Parathyroid adenoma (tissue), 2 donors: ENCODE results near the gene GTF2A1.
A peak's percentile ranks its signal among the peaks of the same experiment; 100 is the strongest.

Experiments
- H2AFZ ChIP-seq: fragments of 300-600 bp; sonication (generic); one replicate; pipeline ENCODE4 v1.7.0; 2017; ENCODE audit warnings: antibody characterized with exemption, mild to moderate bottlenecking
- H3K27ac ChIP-seq: fragments of 300-600 bp; sonication (generic); one replicate; pipeline ENCODE4 v1.7.0; 2017
- H3K27me3 ChIP-seq: fragments of 300-600 bp; sonication (generic); one replicate; pipeline ENCODE4 v1.7.0; 2017; ENCODE audit warnings: low read length; ENCODE audit not compliant: control insufficient read depth, insufficient read depth
- H3K36me3 ChIP-seq: fragments of 300-600 bp; sonication (generic); one replicate; pipeline ENCODE4 v1.7.0; 2017; ENCODE audit warnings: low read length; ENCODE audit not compliant: control insufficient read depth, insufficient read depth
- H3K4me1 ChIP-seq: fragments of 300-600 bp; sonication (generic); one replicate; pipeline ENCODE4 v1.7.0; 2017; ENCODE audit warnings: control low read depth
- H3K4me2 ChIP-seq: fragments of 300-600 bp; sonication (generic); one replicate; pipeline ENCODE4 v1.7.0; 2017; ENCODE audit warnings: low read length
- H3K4me3 ChIP-seq: fragments of 300-600 bp; sonication (generic); one replicate; pipeline ENCODE4 v1.7.0; 2017; ENCODE audit warnings: low read depth, low read length
- H3K79me2 ChIP-seq: fragments of 300-600 bp; sonication (generic); one replicate; pipeline ENCODE4 v1.7.0; 2017; ENCODE audit warnings: control low read depth
- H3K9ac ChIP-seq: fragments of 300-600 bp; sonication (generic); one replicate; pipeline ENCODE4 v1.7.0; 2017; ENCODE audit warnings: mild to moderate bottlenecking
- H3K9me3 ChIP-seq: fragments of 300-600 bp; sonication (generic); one replicate; pipeline ENCODE4 v1.7.0; 2017; ENCODE audit warnings: low read length; ENCODE audit not compliant: control insufficient read depth
- TF ChIP-seq, protein P1 (sequence below): fragments of 300-600 bp; sonication (generic); IDR thresholded peaks from one replicate; pipeline ENCODE4 v1.7.0; 2017; ENCODE audit warnings: antibody characterized with exemption, mild to moderate bottlenecking
- donor health status: primary hyperparathyroidism.

Gene GTF2A1

DNA sequence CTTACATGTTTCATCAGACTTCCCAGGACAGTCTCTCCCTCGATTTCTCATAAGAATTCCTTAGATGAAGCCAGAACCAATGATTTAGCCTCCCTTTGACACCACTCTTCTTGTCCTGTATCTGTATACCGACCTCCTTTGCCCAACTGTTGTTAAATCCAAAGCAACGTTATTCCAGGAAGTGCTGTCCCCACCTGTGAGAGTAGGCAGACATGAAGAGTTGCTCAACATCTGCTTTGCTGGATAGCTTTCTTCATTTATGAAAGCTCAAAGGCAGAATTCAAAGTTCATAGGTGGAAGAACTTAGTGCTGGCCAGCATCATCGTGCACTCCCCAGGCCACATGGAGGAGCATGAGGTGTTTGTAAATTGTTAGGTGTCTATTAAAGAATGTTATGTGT lies 55.6 kb downstream of the GTF2A1 start:
- no peak overlapping the region for H3K4me2 ChIP-seq
- TF ChIP-seq, protein P1, sequence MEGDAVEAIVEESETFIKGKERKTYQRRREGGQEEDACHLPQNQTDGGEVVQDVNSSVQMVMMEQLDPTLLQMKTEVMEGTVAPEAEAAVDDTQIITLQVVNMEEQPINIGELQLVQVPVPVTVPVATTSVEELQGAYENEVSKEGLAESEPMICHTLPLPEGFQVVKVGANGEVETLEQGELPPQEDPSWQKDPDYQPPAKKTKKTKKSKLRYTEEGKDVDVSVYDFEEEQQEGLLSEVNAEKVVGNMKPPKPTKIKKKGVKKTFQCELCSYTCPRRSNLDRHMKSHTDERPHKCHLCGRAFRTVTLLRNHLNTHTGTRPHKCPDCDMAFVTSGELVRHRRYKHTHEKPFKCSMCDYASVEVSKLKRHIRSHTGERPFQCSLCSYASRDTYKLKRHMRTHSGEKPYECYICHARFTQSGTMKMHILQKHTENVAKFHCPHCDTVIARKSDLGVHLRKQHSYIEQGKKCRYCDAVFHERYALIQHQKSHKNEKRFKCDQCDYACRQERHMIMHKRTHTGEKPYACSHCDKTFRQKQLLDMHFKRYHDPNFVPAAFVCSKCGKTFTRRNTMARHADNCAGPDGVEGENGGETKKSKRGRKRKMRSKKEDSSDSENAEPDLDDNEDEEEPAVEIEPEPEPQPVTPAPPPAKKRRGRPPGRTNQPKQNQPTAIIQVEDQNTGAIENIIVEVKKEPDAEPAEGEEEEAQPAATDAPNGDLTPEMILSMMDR: no peak
- H3K79me2 ChIP-seq: no peaks in the 10 kb centered on the region
- H3K36me3 ChIP-seq: no peaks in the 10 kb centered on the region
- H3K27ac ChIP-seq: no peak overlapping the region
- no peak overlapping the region for H3K4me3 ChIP-seq
- no peak overlapping the region for H2AFZ ChIP-seq
- H3K4me1 ChIP-seq: peaks cover 4% of the 10 kb centered on the region
- no peaks in the 10 kb centered on the region for H3K9me3 ChIP-seq
- no peaks in the 10 kb centered on the region for H3K27me3 ChIP-seq
- no peak overlapping the region for H3K9ac ChIP-seq

DNA sequence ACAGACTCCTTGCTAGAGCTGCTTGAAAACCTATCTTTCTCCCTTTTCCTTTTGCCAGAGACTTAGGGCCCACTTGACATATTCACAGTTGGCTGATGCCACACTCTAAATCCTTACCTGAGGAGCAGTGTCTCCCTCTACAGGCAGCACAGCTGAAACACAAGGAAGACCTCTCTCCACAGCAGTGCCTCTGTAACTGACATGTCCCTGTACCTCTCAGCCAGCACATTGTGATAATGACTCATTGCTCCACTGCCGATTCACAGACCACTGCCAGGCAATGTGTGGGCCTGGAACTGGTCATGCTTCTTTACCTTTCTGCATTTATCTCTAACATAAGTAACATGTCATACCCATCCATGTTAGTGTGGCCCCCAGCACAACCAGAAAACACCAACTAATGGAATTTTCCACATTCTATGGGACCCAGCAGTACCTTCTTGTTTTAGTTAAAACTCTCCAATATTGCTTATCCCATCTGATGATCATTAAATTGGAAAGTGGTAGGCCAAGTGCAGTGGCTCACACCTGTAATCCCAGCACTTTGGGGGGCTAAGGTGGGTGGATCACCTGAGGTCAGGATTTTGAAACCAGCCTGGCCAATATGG lies 56.5 kb downstream of the GTF2A1 start:
- Histone ChIP-seq H3K27me3 (no peaks in the 10 kb centered on the region), H2AFZ (no peak overlapping the region), H3K4me1 (no peaks in the 10 kb centered on the region), H3K36me3 (no peaks in the 10 kb centered on the region), H3K9ac (no peak overlapping the region), H3K27ac (no peak overlapping the region), H3K79me2 (no peaks in the 10 kb centered on the region), H3K4me2 (no peak overlapping the region), H3K4me3 (no peak overlapping the region), H3K9me3 (no peaks in the 10 kb centered on the region)
- TF ChIP-seq, protein P1: peak; percentile 54

DNA sequence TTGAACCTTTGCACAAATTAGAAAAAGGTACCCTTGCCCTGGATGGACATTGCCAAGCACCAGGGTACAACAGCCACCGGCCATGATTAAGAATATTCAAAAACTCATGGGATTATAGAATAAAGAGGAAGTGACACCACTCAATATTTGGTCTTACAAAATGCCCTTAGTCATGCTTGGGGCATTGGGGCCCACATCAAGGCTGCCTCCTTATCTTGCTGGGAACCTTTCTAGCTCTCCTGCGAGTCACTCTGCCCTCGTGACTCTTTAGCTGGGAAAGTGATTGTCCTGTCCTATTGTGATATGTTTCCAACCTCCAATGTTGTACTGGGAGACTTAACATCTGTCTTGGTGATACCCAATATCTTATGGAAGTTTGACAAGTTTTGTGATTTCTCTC lies 57.8 kb downstream of the GTF2A1 start:
- Histone ChIP-seq H3K36me3 (no peaks in the 10 kb centered on the region), H3K27me3 (no peaks in the 10 kb centered on the region), H3K79me2 (no peaks in the 10 kb centered on the region), H3K9ac (no peak overlapping the region), H3K4me2 (no peak overlapping the region), H3K4me3 (no peak overlapping the region), H2AFZ (no peak overlapping the region), H3K9me3 (no peaks in the 10 kb centered on the region), H3K27ac (no peak overlapping the region), H3K4me1 (no peaks in the 10 kb centered on the region)
- TF ChIP-seq, protein P1: no peak

DNA sequence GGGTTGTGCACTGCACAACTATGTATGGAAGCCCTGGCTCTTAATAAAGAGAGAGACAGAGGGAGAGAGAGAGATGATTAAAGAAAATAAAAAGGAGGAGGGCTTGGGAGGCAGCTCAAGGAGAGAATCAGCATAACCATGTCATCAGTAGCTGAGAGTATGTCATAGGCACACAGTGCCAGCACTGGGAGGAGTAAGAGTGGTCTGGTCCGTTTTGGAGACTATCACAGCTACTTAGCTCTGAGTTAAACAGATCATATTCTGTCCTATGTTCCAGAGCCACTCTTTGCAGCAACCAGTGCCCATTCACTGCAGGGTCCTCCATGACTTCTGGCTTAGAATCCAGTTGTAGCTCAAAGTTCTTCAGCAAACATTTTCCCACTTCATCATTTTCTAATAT lies 59.0 kb downstream of the GTF2A1 start:
- Histone ChIP-seq H3K36me3 (no peaks in the 10 kb centered on the region), H3K9me3 (no peaks in the 10 kb centered on the region), H3K9ac (no peak overlapping the region), H3K4me1 (no peaks in the 10 kb centered on the region), H3K4me3 (no peak overlapping the region), H3K27me3 (no peaks in the 10 kb centered on the region), H3K79me2 (no peaks in the 10 kb centered on the region), H3K27ac (no peak overlapping the region), H2AFZ (no peak overlapping the region), H3K4me2 (no peak overlapping the region)
- TF ChIP-seq, protein P1: no peak

DNA sequence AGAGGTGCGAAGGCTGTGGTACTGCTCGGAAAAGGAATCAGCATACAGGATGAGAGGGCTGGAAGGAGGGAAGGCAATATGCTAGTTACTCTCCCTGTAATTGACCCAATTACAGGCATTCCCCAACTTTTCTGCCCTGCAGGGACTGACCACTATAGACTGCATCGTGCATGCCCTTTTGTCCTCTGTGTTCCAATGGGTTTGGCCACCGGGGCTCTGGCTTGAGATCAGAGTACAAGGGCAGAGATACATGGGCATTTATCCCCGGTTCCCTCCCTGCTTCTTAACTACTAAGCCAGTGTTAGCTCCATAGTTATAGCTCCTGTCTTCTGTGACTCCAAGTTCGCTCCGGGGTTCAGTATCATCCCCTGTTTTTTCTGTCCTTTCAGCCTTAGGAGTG lies 59.7 kb downstream of the GTF2A1 start:
- Histone ChIP-seq H3K27me3 (no peaks in the 10 kb centered on the region), H3K4me3 (no peak overlapping the region), H2AFZ (no peak overlapping the region), H3K4me2 (no peak overlapping the region), H3K9ac (no peak overlapping the region), H3K9me3 (no peaks in the 10 kb centered on the region), H3K36me3 (no peaks in the 10 kb centered on the region), H3K4me1 (no peaks in the 10 kb centered on the region), H3K79me2 (no peaks in the 10 kb centered on the region), H3K27ac (no peak overlapping the region)
- TF ChIP-seq, protein P1: no peak
